SH-SY5Y (cell line): ENCODE results near the gene SRXN1.

Experiments
- GATA2 ChIP-seq: IDR thresholded peaks from 2 replicates; pipeline ENCODE4 v1.6.1; 2011; ENCODE audit warnings: mild to moderate bottlenecking, low read depth, low read length
- GATA3 ChIP-seq: IDR thresholded peaks from 2 replicates; pipeline ENCODE4 v1.6.1; 2011; ENCODE audit warnings: low read depth, mild to moderate bottlenecking, low read length, moderate library complexity

- no peak for TF ChIP-seq GATA2
- TF ChIP-seq GATA3 = no peak
These were observed 18.7 kb downstream of the SRXN1 start for GRCh38 chr20:634148-634925.
